Measurements from ENCODE around the gene GRB10. TPM values are rescaled to one million over a fixed set of nuclear protein-coding genes. Genes with fewer than 3 reads are reported as not detected.

GRB10 gene
- total RNA-seq, 2 experiments from 2014 or later = 0.42 to 0.78 TPM

DNA sequence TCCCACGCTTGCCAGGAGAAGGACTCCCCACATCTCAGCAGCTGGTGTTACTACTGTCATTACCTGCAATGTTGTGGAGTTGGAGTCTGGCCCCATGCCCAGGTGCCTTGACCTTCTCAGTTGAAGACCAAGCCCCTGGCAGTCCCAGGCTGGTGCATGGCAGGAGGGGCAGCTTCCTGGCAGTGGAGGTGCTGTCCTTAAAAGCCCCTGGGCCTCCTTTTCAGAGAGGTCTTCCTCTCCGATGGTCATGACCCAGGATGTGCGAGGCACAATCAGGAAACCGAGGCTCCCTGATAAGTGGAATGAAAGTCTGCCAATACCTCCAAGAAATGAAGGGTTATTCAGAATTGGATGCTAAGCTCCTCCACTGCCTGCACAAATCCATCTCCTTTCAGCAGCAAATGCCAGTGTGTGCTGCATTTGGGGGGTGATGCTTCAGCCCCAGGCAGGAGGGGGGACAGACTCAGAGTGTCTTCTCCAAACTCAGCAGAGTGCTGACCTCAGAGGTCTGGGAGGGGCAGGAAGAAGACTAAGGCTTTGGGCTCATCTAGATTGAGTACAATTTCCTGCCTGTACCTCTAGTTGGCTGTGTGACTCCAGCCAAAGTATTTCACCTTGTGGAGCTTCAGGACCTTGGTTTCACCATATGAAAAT is 120.5 kb downstream of the GRB10 start:
- ChIA-PET POLR2A (no interaction called here), CTCF (interaction anchor here (1.1 to 5.0 kb wide), 3 partner anchors 16 to 244 kb away, joined by 3 to 15 read pairs (median 3); no protein-coding TSS in a partner anchor)

DNA sequence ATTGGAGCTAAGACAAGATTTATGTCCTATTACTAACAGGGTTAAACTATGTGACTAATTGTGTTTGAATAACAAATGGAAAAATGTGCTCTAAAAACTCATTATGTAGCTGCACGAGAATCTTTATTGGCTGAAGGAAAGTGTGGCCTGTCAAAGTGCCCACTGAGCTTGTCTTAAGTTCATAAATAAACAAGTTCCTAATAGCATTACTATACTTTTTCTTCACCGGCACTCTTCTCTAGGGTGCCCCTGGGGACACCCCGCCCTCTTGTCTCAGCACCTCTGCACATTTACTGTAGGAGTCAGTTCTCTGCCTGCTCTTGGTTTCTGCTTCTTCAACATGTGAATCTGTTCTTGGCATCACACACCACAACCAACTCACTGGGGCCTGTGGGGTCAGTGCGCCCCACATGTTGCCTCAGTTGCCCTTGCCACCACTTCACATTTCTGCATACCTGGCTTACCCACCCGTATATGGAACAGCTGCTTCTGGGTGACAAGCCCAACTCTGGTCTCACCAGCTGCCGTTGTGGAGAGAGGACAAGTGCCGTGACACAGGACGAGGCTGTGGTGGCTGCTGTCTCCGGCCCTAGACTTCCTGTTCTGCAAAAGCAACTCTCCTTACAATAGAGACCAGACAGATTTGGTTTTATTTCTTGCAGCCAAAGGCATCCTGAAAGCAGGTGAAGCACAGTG is 121.2 kb downstream of the GRB10 start:
- POLR2A ChIA-PET = no interaction called here
- CTCF ChIA-PET = interaction anchor here (1.1 to 5.0 kb wide), 3 partner anchors 15 to 243 kb away, joined by 3 to 15 read pairs (median 3); no protein-coding TSS in a partner anchor

DNA sequence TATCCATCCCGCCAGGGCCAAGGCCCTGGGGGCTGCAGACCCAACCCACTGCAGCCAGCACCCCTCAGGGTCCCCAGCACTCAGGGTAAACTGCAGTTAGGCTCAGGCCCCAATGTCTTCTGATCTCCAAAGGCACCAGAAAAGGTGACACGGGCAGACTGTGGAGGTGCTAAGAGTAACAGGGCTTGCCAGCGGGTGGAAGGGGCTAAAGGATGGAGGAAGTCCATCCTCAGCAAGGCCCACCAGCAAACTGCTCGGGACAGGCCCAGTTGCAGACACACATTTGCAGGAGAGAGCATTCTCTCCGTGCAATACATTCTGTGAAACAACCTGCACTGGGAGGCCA is 121.9 kb downstream of the GRB10 start:
- POLR2A ChIA-PET = no interaction called here
- CTCF ChIA-PET = interaction anchor here (1.1 to 5.0 kb wide), 2 partner anchors 15 to 193 kb away, joined by 3 to 15 read pairs; no protein-coding TSS in a partner anchor

DNA sequence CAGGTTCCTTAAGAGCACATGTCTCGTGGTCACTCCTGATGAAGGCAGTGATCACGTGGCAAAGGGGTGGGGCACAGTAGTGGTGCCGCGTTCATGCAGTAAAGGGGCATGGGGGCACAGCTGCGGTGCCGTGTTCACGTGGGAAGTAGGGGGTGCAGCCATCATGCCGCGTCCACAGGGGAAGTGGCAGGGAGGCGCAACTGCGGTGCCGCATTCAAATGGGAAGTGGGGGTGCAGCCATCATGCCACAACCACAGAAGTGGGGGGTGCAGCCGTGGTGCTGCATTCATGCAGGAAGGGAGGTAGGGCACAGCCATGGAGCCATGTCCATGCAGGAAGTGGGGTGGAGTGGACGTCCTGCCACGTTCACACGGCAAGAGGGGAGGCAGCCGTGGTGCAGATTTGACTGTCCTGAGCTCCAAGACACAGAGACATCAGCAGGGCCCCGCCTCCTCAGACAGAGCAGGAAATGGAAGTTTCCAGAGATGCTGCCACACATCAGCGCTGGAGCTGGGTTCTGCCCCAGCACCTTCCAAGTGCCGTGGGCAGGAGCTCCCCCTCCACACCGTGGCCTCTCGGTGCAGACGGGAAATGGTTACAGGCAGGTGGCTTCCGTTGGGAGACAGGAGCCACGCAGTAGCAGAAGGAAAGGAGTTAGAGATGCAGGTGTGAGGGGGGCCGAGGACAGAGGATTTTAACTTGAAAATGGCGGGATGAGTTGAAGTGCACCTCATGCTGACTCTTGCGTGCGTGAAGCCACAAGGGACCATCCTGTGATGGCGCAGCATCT is 122.5 kb downstream of the GRB10 start:
- POLR2A ChIA-PET = no interaction called here
- CTCF ChIA-PET = interaction anchor here (5.0 kb wide), 1 partner anchor 193 kb away, joined by 15 read pairs; no protein-coding TSS in a partner anchor

DNA sequence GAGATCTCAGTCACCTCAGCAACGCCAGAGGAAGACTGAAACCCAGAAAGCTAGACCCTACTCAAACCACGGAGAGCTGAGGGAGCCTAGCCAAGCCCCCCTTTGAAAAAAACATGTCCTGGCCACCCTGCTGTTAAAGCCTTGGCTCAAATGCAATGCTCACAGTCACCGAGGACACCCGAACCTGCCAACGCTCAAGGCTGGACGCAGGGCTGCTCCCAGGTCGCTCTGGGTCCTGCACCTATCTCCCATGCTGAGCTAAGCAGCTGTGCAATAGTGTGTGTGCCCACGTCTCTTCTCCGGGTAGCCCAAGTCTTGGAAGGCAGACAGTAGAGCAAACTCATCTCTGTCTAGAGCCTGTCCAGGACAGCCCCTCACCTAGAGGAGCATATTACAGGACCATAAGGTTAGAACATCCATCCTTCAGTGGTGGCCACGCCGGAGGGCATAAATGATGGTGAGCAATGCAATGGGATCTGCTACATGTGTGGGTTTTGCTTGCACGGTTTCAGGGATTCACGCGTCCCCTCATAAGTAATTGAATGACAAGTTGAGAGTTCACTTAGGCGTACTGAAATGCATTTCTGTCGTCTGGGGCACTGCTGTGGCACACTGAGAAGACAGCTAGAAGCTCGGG is 123.2 kb downstream of the GRB10 start:
- ChIA-PET POLR2A (no interaction called here), CTCF (interaction anchor here (0.7 kb wide), 1 partner anchor 20 kb away, joined by 3 read pairs; no protein-coding TSS in a partner anchor)

DNA sequence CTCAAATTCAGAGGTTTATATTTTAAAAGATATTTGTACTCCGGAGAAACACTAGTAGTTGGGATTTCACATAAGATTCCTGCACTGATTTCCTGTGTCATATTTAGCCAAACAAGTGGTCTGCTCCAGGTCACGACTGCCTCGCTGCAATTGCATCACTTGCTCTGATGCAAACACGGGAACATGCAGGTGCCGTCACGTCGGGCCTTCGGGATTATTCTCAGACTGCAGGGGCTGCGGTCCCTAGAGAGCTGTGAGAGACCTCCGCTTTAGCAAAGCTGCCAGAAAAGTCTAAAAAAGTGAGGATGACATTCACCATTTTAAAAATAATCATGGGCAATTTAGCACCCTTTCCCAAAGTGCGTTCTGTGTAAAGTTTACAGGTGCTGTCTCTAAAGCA is 124.0 kb downstream of the GRB10 start:
- POLR2A ChIA-PET = no interaction called here

DNA sequence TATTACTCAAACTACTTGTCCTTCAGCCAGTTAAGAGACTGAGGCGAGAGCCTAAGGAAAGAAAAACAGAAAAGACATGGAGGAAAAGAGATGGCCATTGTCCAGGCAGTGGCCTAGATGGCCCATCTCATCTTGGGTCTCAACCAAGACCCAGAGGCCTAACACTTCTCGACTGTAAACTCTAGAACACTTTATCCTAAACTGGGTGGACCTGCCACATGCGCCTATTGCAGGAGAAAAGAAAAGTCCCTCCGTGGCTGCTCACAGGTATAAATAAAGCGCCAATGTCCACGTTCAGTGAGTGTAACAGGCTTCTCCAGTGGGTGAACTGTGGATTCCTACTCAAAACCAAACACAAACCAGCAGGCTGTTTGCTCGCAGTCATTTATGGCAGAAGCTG is 124.8 kb downstream of the GRB10 start:
- ChIA-PET CTCF (no interaction called here), POLR2A (no interaction called here)

More for the DNA sequence above, 124.0 kb downstream of the GRB10 start:
- CTCF ChIA-PET = interaction anchor here (0.7 kb wide), 1 partner anchor 21 kb away, joined by 3 read pairs; no protein-coding TSS in a partner anchor

DNA sequence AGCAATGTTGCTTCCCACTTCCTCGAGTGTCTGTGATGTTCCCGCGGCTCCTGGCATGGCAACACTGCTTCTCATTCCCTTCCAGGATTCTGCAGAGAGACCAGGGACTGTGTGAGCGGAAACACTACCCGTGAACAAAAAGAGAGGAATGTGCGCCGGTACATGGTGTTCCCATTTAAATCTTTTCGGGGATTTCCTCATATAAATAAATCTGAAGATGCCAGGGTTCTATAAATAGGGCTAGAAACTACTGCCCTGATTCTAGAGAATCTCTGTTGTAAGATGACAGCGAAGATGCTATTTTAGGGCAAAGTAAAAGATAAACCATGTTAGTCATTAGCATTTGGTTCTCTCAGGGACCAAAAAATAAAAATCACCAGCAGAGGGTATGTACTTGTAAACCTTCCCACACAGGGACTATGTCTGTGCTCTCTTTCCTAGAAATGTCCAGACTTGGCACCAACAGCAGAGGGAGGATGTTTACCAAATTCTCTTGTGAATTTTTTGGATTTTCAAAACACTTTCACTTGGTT is 125.3 kb downstream of the GRB10 start:
- POLR2A ChIA-PET = no interaction called here
- CTCF ChIA-PET = interaction anchor here (1.0 kb wide), 1 partner anchor 9 kb away, joined by 3 read pairs; no protein-coding TSS in a partner anchor

DNA sequence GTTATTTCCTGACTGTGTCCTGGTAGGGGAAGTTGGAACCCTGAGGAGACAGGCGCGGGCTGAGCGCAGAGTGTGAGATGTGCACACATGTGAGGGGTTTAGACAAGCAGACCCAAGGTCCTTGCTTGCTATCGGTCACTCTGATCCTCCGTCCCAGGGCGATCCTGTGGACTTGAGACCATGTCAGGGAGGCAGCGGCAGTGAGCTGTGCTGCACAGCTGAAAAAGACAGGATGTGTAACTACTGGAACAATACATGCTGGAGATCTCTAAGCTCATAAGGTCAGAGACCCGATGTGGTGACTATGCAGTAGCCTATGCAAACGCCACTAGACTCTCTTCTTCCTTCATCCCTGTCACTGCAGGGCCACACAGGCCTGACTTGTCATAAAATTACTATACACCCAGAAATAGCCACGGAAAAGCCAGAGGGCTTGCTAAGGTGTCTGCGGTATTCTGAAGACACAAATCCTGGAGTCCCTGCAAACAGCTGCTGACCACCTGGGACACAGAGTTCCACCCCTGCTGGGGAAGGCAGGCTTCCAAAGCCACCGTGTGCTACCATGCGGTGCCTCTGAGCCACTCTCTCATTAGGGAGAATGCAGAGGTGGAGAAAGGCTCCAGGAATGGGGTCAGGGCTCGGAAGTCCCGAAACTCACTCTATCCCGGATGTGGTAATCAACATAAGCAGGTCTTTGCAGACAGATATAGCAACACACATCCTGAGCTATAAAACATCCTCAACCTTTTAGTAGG is 126.4 kb downstream of the GRB10 start:
- ChIA-PET POLR2A (interaction anchor here (0.6 kb wide), 1 partner anchor 48 kb away, joined by 5 read pairs; no protein-coding TSS in a partner anchor), CTCF (interaction anchor here (1.0 kb wide), 1 partner anchor 8 kb away, joined by 3 read pairs; no protein-coding TSS in a partner anchor)

DNA sequence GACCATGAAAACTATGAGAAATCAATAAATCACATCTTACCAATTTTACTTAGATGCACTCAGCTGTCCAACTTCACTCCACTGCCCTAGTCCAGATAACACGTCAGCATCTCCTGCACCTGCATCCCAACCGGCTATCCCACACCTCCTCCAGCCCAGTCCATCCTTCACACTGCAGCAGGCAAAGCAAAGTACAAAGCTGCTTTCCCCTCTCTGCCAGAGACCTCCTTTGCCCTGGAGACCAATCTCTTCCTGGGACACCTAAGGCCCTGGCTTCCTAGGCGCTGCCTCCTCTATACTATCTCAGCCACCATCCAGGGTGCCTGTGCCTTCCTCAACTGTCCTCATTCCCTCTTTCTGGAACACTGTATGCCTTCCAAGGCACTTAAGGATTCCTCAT is 127.2 kb downstream of the GRB10 start:
- ChIA-PET POLR2A (interaction anchor here (0.6 kb wide), 1 partner anchor 47 kb away, joined by 5 read pairs; no protein-coding TSS in a partner anchor), CTCF (no interaction called here)

DNA sequence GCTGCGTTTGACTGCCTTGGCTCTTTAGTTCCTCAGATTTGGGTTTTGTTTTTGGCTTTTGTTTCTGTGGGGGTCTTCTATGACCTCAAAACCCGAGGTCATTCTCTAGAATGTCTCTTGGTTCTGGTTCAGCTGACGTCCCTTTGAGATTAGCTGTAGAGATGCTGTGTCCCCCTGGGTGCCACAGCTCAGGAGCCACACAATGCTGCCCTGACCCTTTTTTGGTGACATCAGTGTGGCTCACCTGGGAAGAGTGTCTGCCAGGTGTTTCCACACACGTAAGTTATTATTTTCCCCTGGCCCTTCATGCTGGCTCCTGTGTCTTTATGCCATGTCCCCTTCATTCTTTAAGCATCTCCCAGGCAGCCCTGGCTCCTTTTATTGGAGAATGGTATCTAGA is 127.7 kb downstream of the GRB10 start:
- POLR2A ChIA-PET = no interaction called here

DNA sequence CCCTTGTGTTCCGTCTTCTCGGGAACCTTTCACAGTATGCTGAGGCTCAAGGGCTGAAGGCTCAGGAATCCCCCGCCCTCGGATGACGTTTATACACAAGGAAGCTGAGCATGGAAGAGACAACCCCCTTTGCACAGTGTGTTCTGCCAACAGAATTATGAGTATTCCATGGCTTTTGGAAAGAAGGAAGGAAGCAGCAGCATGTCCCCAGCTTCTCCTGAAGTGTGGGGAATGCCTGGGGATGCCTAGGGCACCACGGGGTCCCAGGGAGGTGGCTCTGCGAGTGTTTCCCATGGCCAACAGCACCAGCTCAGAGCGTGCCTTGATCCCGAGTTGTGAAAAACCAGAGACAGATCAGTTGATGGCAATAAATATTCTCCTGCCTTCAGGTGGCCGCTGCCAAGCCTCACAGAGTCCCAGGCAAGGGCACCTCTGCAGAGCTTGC is 128.7 kb downstream of the GRB10 start:
- POLR2A ChIA-PET = no interaction called here

More for the DNA sequence above, 127.7 kb downstream of the GRB10 start:
- CTCF ChIA-PET = no interaction called here

DNA sequence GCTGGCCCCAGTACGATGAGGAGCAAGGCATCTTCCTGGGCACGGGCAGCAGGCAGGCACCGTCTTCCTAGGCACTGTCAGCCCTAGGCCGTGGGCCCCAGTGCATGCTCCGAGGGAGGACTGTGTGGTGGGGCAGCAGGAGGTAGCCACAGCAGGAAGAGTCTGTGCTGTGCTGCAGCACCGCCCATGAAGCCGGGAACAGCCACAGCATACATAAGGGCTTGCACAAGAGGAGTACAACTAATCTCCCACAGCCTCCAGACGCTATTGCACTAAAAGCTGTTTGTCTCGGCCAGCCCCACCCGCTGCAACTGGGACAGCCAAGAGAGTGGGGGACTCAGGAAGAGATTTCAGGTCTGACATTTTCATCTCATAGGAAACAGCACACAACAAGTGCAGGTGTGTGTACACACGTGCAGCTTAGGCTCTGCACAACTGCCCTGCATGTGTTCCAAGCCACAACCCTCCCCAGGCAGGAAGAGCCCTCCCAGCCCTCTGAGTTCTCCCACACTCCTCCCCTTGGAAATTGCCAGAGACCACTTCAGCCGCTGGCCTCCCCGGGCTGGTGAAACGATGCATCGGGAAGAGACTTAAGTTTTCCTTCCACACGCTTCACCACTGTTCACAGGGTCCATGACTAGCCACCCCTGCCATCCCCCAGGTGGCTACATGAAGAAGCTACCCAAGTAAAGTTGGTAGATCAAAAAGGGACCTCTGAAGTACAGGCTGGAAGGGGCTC is 129.4 kb downstream of the GRB10 start:
- ChIA-PET POLR2A (no interaction called here), CTCF (no interaction called here)

More for the DNA sequence above, 128.7 kb downstream of the GRB10 start:
- CTCF ChIA-PET = no interaction called here

DNA sequence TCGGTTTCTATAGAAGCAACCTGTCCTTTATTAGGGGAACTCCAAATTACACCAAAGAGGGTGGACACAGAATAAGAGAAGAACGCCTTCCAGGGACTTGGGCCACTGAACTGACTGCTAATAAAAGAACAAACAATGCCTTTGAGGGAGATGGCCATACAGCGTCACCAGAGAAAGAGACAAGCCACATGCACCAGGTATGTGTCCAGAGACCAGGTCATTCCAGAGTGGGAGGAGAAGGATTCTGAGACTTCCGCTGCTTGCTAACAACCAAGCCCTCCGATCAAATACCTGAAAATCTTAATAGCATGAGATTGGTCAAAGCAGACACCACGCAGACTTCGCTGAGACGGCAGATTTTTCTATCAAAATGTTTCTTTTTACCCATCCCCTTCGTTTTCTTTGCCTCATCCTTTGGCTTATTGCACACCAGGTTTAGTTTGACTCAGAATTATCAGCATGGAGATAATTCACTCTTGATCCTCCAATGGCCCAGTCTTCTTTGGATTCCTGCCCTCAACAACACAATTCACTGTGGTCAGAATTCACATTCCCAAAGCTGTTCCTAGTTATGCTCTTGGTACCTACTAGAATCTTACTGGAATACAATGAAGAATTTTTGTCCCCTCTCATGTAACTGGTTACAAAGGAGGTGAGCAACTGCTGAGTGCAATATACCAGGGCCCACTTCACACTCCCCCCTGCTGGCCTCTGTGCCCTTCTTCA is 130.1 kb downstream of the GRB10 start:
- ChIA-PET POLR2A (no interaction called here), CTCF (no interaction called here)

DNA sequence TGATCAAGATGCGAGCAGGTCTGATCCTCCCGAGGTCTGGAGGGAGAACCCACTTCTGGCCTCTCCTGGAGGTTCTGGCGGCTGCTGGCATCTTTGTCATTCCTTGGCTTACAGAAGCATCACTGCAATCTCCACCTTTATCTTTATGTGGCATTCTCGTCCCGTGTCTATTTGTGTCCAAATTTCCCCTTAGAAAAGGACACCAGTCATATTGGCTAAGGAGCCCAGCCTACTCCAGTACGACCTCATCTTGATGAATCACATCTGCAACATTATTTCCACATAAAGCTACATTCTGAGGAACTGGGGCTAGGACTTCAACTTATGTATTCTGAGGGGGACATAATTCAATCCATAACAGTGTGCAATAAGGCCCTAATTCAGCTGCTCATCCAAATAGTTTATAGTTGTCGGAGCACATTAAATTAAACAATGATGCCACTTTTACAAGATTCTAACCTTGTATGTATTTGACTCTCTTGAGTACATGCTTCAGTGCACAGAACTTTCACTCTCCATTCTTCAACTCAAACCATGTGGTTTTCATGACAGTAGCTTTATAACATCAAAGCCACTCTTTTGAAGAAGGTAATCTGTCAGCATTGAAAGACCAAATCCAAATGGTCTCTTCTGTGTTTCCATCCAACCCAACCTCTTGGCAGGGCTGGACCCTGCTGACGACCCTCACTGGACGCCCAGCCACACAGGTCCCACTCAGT is 131.3 kb downstream of the GRB10 start:
- CTCF ChIA-PET = no interaction called here
- POLR2A ChIA-PET = no interaction called here

DNA sequence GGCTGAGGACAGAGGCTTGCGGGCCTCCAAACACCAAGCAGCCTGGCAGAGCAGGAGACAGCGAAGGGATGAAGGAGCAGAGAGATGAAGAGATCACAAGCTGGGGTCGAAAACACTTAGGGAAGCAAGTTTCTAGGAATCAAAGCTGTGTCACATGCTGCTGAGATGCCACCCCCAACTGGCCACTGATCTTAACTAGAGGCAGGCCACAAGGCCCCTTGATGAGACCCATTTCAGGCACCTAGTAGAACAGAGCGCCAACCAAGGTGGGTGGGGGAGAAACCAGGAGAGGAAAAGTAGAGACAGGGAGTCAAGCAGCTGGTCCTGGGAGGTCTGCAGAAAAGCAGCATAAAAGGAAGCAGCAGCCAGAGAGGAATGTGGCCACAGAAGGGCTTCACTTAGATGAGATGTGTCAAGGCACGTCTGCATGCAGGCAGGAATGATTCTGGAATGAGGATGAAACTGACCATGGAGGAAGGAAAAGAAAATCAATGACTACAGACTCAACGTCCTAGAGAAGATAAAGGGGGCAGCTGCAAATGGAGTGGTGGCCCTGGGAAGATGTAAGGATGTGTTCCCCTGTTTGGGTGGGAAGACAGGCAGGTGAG is 132.5 kb downstream of the GRB10 start:
- POLR2A ChIA-PET = no interaction called here

More for the DNA sequence above, 132.5 kb downstream of the GRB10 start:
- CTCF ChIA-PET = no interaction called here

Data from activated CD8-positive, alpha-beta memory T cell treated with anti-CD3 and anti-CD28 coated beads for 36 hours (primary cell).